Neural cell (in vitro differentiated cells): Measurements from ENCODE around the gene ASIC3. TPM values are rescaled to one million over a fixed set of nuclear protein-coding genes. Genes with fewer than 3 reads are reported as not detected.

Experiments used
- H2AFZ ChIP-seq: fragments of 200-600, 300-800 bp; sonication (generic), shearing (Covaris generic); 2 replicates; pipeline ENCODE4 v1.6.0; 2014; ENCODE audit warnings: low read depth, mild to moderate bottlenecking, antibody characterized with exemption, low read length, moderate library complexity
- H3F3A ChIP-seq: fragments of 200-600 bp; shearing (Covaris generic); 2 replicates; pipeline ENCODE4 v1.6.1; 2016; ENCODE audit warnings: mild to moderate bottlenecking, moderate library complexity, mixed read lengths, antibody characterized with exemption, low read length; ENCODE audit not compliant: insufficient read depth, poor library complexity, severe bottlenecking
- H3K27ac ChIP-seq: fragments of 200-600, 300-800 bp; sonication (generic), shearing (Covaris generic); 2 replicates; pipeline ENCODE4 v1.5.1; 2014; ENCODE audit warnings: mild to moderate bottlenecking, low read length, moderate library complexity
- H3K27me3 ChIP-seq: fragments of 300-800, 200-600 bp; sonication (generic), shearing (Covaris generic); 2 replicates; pipeline ENCODE4 v1.6.0; 2014; ENCODE audit warnings: mild to moderate bottlenecking, low read depth, low read length, moderate library complexity; ENCODE audit not compliant: insufficient read depth
- H3K36me3 ChIP-seq: fragments of 300-800, 200-600 bp; sonication (generic), shearing (Covaris generic); 2 replicates; pipeline ENCODE4 v1.5.1; 2014; ENCODE audit warnings: mild to moderate bottlenecking, antibody characterized with exemption, low read length, moderate library complexity; ENCODE audit not compliant: insufficient read depth
- H3K4me2 ChIP-seq: fragments of 300-800, 200-600 bp; sonication (generic), shearing (Covaris generic); 2 replicates; pipeline ENCODE4 v1.6.0; 2014; ENCODE audit warnings: mild to moderate bottlenecking, low read length
- H3K4me3 ChIP-seq: fragments of 300-800, 200-600 bp; sonication (generic), shearing (Covaris generic); 2 replicates; pipeline ENCODE4 v1.5.1; 2014; ENCODE audit warnings: mild to moderate bottlenecking, low read length, moderate library complexity
- H3K79me2 ChIP-seq: fragments of 200-600 bp; shearing (Covaris generic); replicated peaks from 2 replicates; pipeline ENCODE4 v1.6.0; 2014; ENCODE audit warnings: mild to moderate bottlenecking, low read length, moderate library complexity; ENCODE audit not compliant: insufficient read depth
- H3K9ac ChIP-seq: fragments of 300-800, 200-600 bp; sonication (generic), shearing (Covaris generic); 2 replicates; pipeline ENCODE4 v1.6.1; 2016; ENCODE audit warnings: mild to moderate bottlenecking, low read length, mixed read lengths
- H3K9me2 ChIP-seq: fragments of 200-600 bp; shearing (Covaris generic); 2 replicates; pipeline ENCODE4 v1.6.1; 2016; ENCODE audit warnings: mild to moderate bottlenecking, low read length, mixed read lengths; ENCODE audit not compliant: insufficient read depth
- H3K9me3 ChIP-seq: fragments of 200-600, 300-800 bp; sonication (generic), shearing (Covaris generic); 2 replicates; pipeline ENCODE4 v1.6.1; 2016; ENCODE audit warnings: mild to moderate bottlenecking, mixed run types, low read length, moderate library complexity, mixed read lengths
- H4K20me1 ChIP-seq: fragments of 200-600 bp; shearing (Covaris generic); 2 replicates; pipeline ENCODE4 v1.6.1; 2016; ENCODE audit warnings: mild to moderate bottlenecking, mixed run types; ENCODE audit not compliant: insufficient read depth
- EP300 ChIP-seq: fragments of 450-650 bp; conservative IDR thresholded peaks from 2 replicates; pipeline ENCODE4 v1.6.1; 2014; ENCODE audit warnings: antibody characterized with exemption, mild to moderate bottlenecking, moderate library complexity; ENCODE audit not compliant: poor library complexity, severe bottlenecking
- EZH2 ChIP-seq: fragments of 200-600, 300-800 bp; shearing (Covaris generic), sonication (generic); IDR thresholded peaks from 2 replicates; pipeline ENCODE4 v1.6.1; 2014; ENCODE audit warnings: antibody characterized with exemption, low read length, borderline replicate concordance, mild to moderate bottlenecking; ENCODE audit not compliant: insufficient read depth, poor library complexity, severe bottlenecking
- MXI1 ChIP-seq: fragments of 450-650 bp; conservative IDR thresholded peaks from 2 replicates; pipeline ENCODE4 v1.6.1; 2014; ENCODE audit warnings: antibody characterized with exemption, mild to moderate bottlenecking; ENCODE audit not compliant: poor library complexity, severe bottlenecking
- POLR2AphosphoS5 ChIP-seq: IDR thresholded peaks from 2 replicates; pipeline ENCODE4 v1.6.1; 2012
- RAD21 ChIP-seq: fragments of 450-650 bp; conservative IDR thresholded peaks from 2 replicates; pipeline ENCODE4 v1.6.1; 2014; ENCODE audit warnings: antibody characterized with exemption, mild to moderate bottlenecking, moderate library complexity
- REST ChIP-seq: IDR thresholded peaks from 2 replicates; pipeline ENCODE4 v1.6.1; 2012; ENCODE audit warnings: borderline replicate concordance
- SMC3 ChIP-seq: fragments of 450-650 bp; conservative IDR thresholded peaks from 2 replicates; pipeline ENCODE4 v1.6.1; 2014; ENCODE audit warnings: antibody characterized with exemption, mild to moderate bottlenecking, moderate library complexity; ENCODE audit not compliant: poor library complexity
- TAF1 ChIP-seq: IDR thresholded peaks from 2 replicates; pipeline ENCODE4 v1.6.1; 2012; ENCODE audit warnings: low read depth
- polyA plus RNA-seq: library from polyadenylated mRNA; depleted of rRNA; stranded (reverse); fragments of >200 nt; gene quantifications from 2 replicates; pipeline ENCODE4 v1.2.3, GENCODE V29; 2014
- TF ChIP-seq, protein P1 (sequence below): fragments of 450-650 bp; IDR thresholded peaks from 2 replicates; pipeline ENCODE4 v1.5.1; 2014; ENCODE audit warnings: antibody characterized with exemption, mild to moderate bottlenecking, moderate library complexity; ENCODE audit not compliant: poor library complexity, severe bottlenecking

The ASIC3 gene
- polyA plus RNA-seq, 1 donor from 2014 or later: 3.3 TPM

DNA sequence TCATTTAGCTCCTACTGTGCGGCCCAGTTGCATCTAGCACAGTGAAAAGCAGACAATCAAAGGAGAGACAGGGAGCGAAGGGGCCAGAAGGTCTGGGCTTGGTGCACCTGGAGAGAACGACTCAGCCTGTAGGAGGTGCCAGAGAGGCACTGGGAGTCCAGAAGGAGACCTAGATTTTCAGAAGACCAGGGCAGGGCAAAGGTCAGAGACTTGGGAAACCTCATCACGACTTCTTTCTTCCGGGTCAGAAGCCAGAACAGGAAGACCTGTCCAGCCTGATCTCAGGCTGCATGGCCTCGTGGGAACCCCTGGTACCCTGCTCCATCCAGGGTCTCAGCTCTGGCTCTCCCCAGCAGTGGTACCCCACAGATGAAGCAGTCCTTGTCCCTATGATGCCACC lies 43.1 kb downstream of the ASIC3 start:
- Histone ChIP-seq H3K9me2 (no peaks in the 10 kb centered on the region), H4K20me1 (peaks cover 46% of the 10 kb centered on the region), H3K4me2 (no peak overlapping the region), H3K4me3 (no peak overlapping the region), H3K9me3 (no peaks in the 10 kb centered on the region), H2AFZ (no peak overlapping the region), H3K36me3 (no peaks in the 10 kb centered on the region), H3K27me3 (no peaks in the 10 kb centered on the region), H3K27ac (no peak overlapping the region), H3K79me2 (peaks cover 79% of the 10 kb centered on the region), H3K9ac (no peak overlapping the region), H3F3A (peaks cover 3% of the 10 kb centered on the region)
- TF ChIP-seq EZH2: no peak
- no peak for TF ChIP-seq REST
- no peak for TF ChIP-seq TAF1
- no peak for TF ChIP-seq SMC3
- no peak for TF ChIP-seq RAD21
- TF ChIP-seq POLR2AphosphoS5: no peak
- TF ChIP-seq MXI1: no peak
- TF ChIP-seq, protein P1, sequence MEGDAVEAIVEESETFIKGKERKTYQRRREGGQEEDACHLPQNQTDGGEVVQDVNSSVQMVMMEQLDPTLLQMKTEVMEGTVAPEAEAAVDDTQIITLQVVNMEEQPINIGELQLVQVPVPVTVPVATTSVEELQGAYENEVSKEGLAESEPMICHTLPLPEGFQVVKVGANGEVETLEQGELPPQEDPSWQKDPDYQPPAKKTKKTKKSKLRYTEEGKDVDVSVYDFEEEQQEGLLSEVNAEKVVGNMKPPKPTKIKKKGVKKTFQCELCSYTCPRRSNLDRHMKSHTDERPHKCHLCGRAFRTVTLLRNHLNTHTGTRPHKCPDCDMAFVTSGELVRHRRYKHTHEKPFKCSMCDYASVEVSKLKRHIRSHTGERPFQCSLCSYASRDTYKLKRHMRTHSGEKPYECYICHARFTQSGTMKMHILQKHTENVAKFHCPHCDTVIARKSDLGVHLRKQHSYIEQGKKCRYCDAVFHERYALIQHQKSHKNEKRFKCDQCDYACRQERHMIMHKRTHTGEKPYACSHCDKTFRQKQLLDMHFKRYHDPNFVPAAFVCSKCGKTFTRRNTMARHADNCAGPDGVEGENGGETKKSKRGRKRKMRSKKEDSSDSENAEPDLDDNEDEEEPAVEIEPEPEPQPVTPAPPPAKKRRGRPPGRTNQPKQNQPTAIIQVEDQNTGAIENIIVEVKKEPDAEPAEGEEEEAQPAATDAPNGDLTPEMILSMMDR: no peak
- no peak for TF ChIP-seq EP300

DNA sequence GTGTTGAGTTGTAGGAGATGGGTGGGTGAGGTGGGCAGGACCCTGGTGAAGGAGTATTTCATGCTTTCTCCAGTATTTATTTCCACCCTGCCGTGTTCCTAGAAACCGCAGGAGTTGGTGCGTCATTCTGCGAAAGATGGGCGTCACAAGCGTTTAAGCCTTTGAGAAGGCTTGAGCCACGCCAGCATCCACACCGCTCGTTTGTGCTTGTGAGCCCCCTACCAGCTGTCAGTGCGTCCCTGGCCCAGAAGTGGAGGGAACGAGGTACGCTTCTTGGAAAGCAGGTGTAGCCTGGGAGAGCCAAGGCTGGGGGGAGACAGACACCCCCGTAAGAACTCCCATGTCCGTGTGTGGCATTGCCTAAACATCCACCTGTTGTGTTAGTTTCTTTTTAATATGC lies 43.7 kb downstream of the ASIC3 start:
- no peak overlapping the region for H3K9ac ChIP-seq
- H2AFZ ChIP-seq: no peak overlapping the region
- peaks cover 3% of the 10 kb centered on the region for H3F3A ChIP-seq
- no peaks in the 10 kb centered on the region for H3K9me2 ChIP-seq
- no peaks in the 10 kb centered on the region for H3K9me3 ChIP-seq
- peaks cover 46% of the 10 kb centered on the region for H4K20me1 ChIP-seq
- no peaks in the 10 kb centered on the region for H3K27me3 ChIP-seq
- no peaks in the 10 kb centered on the region for H3K36me3 ChIP-seq
- TF ChIP-seq POLR2AphosphoS5: no peak
- no peak for TF ChIP-seq EP300
- TF ChIP-seq, protein P1: no peak
- TF ChIP-seq EZH2: no peak
- TF ChIP-seq MXI1: no peak
- no peak for TF ChIP-seq TAF1
- no peak for TF ChIP-seq SMC3
- TF ChIP-seq REST: no peak
- TF ChIP-seq RAD21: no peak
- H3K27ac ChIP-seq: no peak overlapping the region
- H3K79me2 ChIP-seq: peaks cover 79% of the 10 kb centered on the region
- no peak overlapping the region for H3K4me3 ChIP-seq
- no peak overlapping the region for H3K4me2 ChIP-seq
